ENCODE results near the gene EZH1.

GRCh38 chr17:42669705-42669976, 75.2 kb downstream of the EZH1 start:
- no peak for TF ChIP-seq POU6F1 (CRISPR knock-in tag; IDR thresholded peaks at IDR 0.05; ENCODE audit: borderline replicate concordance, low read depth)
- no peak for TF ChIP-seq PPARA (CRISPR knock-in tag; IDR thresholded peaks at IDR 0.05; ENCODE audit: borderline replicate concordance)
- no peak for TF ChIP-seq ZC3H10 (CRISPR knock-in tag; IDR thresholded peaks at IDR 0.05)
- TF ChIP-seq ARNTL (CRISPR knock-in tag; IDR thresholded peaks at IDR 0.05; ENCODE audit: borderline replicate concordance, low read depth), result no peak
- TF ChIP-seq CREB5 (CRISPR knock-in tag; IDR thresholded peaks at IDR 0.05; ENCODE audit: low read depth), result no peak
- no peak for TF ChIP-seq ZFP3 (CRISPR knock-in tag; IDR thresholded peaks at IDR 0.05)
- no peak for TF ChIP-seq TSHZ2 (CRISPR knock-in tag; IDR thresholded peaks at IDR 0.05)
- TF ChIP-seq TCF4 (CRISPR knock-in tag; IDR thresholded peaks at IDR 0.05; ENCODE audit: borderline replicate concordance), result no peak

Measured in SK-N-SH treated with all-trans-retinoic acid at 6 μM for 48 hours (cell line).